ENCODE results near the gene ZDHHC11B. TPM values are rescaled to one million over a fixed set of nuclear protein-coding genes. Genes with fewer than 3 reads are reported as not detected.
"Not testable (repeated sequence)": the region's sequence is repeated elsewhere in the genome, so short reads cannot be mapped to it uniquely, and the experiment has no call there.

ZDHHC11B gene, protein sequence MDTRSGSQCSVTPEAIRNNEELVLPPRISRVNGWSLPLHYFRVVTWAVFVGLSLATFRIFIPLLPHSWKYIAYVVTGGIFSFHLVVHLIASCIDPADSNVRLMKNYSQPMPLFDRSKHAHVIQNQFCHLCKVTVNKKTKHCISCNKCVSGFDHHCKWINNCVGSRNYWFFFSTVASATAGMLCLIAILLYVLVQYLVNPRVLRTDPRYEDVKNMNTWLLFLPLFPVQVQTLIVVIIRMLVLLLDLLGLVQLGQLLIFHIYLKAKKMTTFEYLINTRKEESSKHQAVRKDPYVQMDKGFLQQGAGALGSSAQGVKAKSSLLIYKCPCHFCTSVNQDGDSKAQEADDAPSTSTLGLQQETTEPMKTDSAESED
- 0.11 and 0.12 TPM in 2 replicates for polyA plus RNA-seq (2013)

DNA sequence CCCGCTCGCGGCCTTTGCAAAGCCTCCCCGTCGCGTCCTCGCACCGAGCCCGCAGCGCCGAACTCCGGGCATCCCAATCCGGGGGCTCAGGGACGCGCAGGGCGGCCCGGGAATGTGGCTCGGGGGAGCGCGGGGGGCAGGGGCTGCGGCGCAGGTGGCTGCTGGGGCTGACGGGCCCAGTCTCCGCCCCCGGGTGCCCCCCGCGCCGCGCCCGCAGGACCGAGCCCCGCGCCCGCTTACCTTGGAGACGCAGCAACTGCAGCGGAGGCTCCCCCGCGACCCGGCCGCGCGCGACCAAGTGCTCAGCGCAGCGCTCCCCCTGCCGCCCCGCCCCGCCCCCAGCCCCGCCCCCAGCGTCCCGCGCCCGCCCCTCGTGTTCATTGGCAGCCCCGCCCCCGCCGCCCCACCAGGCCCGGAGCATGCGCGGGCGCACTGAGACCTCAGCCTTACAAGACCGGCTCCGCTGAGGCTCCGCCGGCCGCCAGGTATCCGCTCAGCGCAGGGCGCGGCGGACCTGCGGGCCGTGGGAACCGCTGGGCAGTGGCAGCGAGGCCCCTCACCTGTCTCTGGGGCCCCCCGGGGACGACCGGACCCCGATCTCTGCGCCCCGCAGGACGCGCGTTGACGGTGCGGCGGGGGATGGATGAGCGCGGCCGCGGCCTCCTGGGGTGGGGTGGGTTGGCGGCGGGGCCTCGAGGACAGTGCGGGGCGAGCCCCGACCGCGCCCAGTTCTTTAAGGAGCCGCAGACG is at the start of gene ZDHHC11B:
TSS of gene ZDHHC11B (minus strand) at position 302 of the 750 bp plus-strand sequence. CDS start 17,810 bp downstream, outside the sequence.
- Histone ChIP-seq H3K14ac (ENCODE audit: low read length) (peak within 1 kb of the TSS; percentile 2), H4K8ac (ENCODE audit: low read depth, low read length) (peak within 1 kb of the TSS; percentile 55), H3K4me2 (ENCODE audit: low read length) (peak within 1 kb of the TSS; percentile 82), H2AFZ (ENCODE audit: insufficient read depth, low read length, poor library complexity) (peak within 1 kb of the TSS; percentile 97), H4K12ac (ENCODE audit: low read depth, low read length) (peak within 1 kb of the TSS; percentile 27), H3K4me3 (ENCODE audit: low read depth, low read length) (peak within 1 kb of the TSS; percentile 69), H3K27me3 (ENCODE audit: insufficient read depth, low read length) (peaks cover 12% of the 10 kb centered on the region)
- not testable (repeated sequence) for H2BK120ac ChIP-seq (ENCODE audit: insufficient read depth, low read length, poor library complexity); H4K91ac ChIP-seq (ENCODE audit: low read depth, low read length); H3K27ac ChIP-seq (ENCODE audit: low read depth, low read length); H3K9me3 ChIP-seq (ENCODE audit: insufficient read depth, low read depth, low read length); H2AK5ac ChIP-seq (ENCODE audit: low read length); H2BK12ac ChIP-seq (ENCODE audit: low read length); H2BK5ac ChIP-seq (ENCODE audit: low read depth, low read length, poor library complexity); H3K79me2 ChIP-seq (ENCODE audit: control insufficient read depth, insufficient read depth, low read length, poor library complexity); H3K4me1 ChIP-seq (ENCODE audit: control insufficient read depth in 1 of 2, insufficient read depth in 2 of 2, low read length in 2 of 2); H3K4ac ChIP-seq (ENCODE audit: low read depth, low read length); H3K9ac ChIP-seq (ENCODE audit: low read length); H3K23ac ChIP-seq (ENCODE audit: low read length); H3K18ac ChIP-seq (ENCODE audit: low read length); H3K79me1 ChIP-seq (ENCODE audit: low read length); H3K36me3 ChIP-seq (ENCODE audit: control insufficient read depth in 1 of 2, insufficient read depth in 2 of 2, low read length in 2 of 2)
- WGBS (ENCODE audit: extremely low coverage, insufficient coverage, insufficient read length): no CpG with 5 or more reads among the region's 101 CpGs
- peak; percentile 53 to 96 for DNase-seq

DNA sequence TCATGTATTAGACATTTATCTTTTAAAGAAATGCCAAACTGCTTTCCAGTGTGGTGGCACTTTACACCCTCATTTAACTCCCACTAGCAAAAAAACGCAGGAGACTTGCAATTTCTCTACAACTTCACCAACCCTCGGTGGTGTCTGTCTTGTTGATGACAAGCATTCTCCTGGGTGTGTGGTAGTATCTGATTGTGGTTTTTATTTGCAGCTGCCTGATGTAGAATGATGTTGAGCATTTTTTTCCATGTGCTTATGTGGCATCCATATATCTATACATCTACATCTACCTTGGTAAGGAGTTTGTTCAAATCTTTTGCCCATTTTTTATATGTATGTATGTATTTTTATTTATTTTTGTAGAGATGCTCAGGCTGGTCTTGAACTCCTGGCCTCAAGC is 49.5 kb upstream of the ZDHHC11B start:
- H3K36me3 ChIP-seq (ENCODE audit: control insufficient read depth in 1 of 2, insufficient read depth in 2 of 2, low read length in 2 of 2); DNase-seq; H3K23ac ChIP-seq (ENCODE audit: low read length); H3K9ac ChIP-seq (ENCODE audit: low read length); H3K4me1 ChIP-seq (ENCODE audit: control insufficient read depth in 1 of 2, insufficient read depth in 2 of 2, low read length in 2 of 2); H3K27me3 ChIP-seq (ENCODE audit: insufficient read depth, low read length); H4K91ac ChIP-seq (ENCODE audit: low read depth, low read length); H3K4ac ChIP-seq (ENCODE audit: low read depth, low read length); H3K79me2 ChIP-seq (ENCODE audit: control insufficient read depth, insufficient read depth, low read length, poor library complexity); H2AFZ ChIP-seq (ENCODE audit: insufficient read depth, low read length, poor library complexity); H2BK12ac ChIP-seq (ENCODE audit: low read length); H2BK5ac ChIP-seq (ENCODE audit: low read depth, low read length, poor library complexity); H3K27ac ChIP-seq (ENCODE audit: low read depth, low read length); H2AK5ac ChIP-seq (ENCODE audit: low read length); H4K8ac ChIP-seq (ENCODE audit: low read depth, low read length); H3K4me2 ChIP-seq (ENCODE audit: low read length); H3K4me3 ChIP-seq (ENCODE audit: low read depth, low read length); H2BK120ac ChIP-seq (ENCODE audit: insufficient read depth, low read length, poor library complexity); H3K9me3 ChIP-seq (ENCODE audit: insufficient read depth, low read depth, low read length); H3K18ac ChIP-seq (ENCODE audit: low read length); H3K79me1 ChIP-seq (ENCODE audit: low read length); H4K12ac ChIP-seq (ENCODE audit: low read depth, low read length); H3K14ac ChIP-seq (ENCODE audit: low read length): not testable (repeated sequence)
- WGBS (ENCODE audit: extremely low coverage, insufficient coverage, insufficient read length): no CpG with 5 or more reads among the region's 2 CpGs

DNA sequence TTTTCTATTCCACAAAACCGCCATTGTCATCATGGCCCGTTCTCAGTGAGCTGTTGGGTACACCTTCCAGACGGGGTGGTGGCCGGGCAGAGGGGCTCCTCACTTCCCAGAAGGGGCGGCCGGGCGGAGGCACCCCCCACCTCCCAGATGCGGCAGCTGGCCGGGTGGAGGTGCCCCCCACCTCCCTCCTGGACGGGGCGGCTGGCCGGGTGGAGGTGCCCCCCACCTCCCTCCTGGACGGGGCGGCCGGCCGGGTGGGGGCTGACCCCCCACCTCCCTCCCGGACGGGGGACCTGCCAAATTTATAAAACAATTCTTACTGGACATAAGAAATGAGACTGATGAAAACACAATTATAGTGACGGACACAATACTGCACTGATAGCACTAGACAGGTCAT is 43.7 kb upstream of the ZDHHC11B start:
- not testable (repeated sequence) for H3K14ac ChIP-seq (ENCODE audit: low read length); DNase-seq; H3K27me3 ChIP-seq (ENCODE audit: insufficient read depth, low read length); H3K9me3 ChIP-seq (ENCODE audit: insufficient read depth, low read depth, low read length); H3K18ac ChIP-seq (ENCODE audit: low read length); H3K4me2 ChIP-seq (ENCODE audit: low read length); H3K79me1 ChIP-seq (ENCODE audit: low read length); H2AK5ac ChIP-seq (ENCODE audit: low read length); H3K27ac ChIP-seq (ENCODE audit: low read depth, low read length); H3K23ac ChIP-seq (ENCODE audit: low read length); H3K79me2 ChIP-seq (ENCODE audit: control insufficient read depth, insufficient read depth, low read length, poor library complexity); H3K4ac ChIP-seq (ENCODE audit: low read depth, low read length); H2BK120ac ChIP-seq (ENCODE audit: insufficient read depth, low read length, poor library complexity); H2BK5ac ChIP-seq (ENCODE audit: low read depth, low read length, poor library complexity); H3K4me1 ChIP-seq (ENCODE audit: control insufficient read depth in 1 of 2, insufficient read depth in 2 of 2, low read length in 2 of 2); H4K91ac ChIP-seq (ENCODE audit: low read depth, low read length); H2AFZ ChIP-seq (ENCODE audit: insufficient read depth, low read length, poor library complexity); H4K8ac ChIP-seq (ENCODE audit: low read depth, low read length); H2BK12ac ChIP-seq (ENCODE audit: low read length); H3K9ac ChIP-seq (ENCODE audit: low read length); H4K12ac ChIP-seq (ENCODE audit: low read depth, low read length); H3K4me3 ChIP-seq (ENCODE audit: low read depth, low read length)
- peaks cover 7 to 11% of the 10 kb centered on the region in 2 experiments for H3K36me3 ChIP-seq (ENCODE audit: control insufficient read depth in 1 of 2, insufficient read depth in 2 of 2, low read length in 2 of 2)
- no CpG with 5 or more reads among the region's 19 CpGs for WGBS (ENCODE audit: extremely low coverage, insufficient coverage, insufficient read length)

DNA sequence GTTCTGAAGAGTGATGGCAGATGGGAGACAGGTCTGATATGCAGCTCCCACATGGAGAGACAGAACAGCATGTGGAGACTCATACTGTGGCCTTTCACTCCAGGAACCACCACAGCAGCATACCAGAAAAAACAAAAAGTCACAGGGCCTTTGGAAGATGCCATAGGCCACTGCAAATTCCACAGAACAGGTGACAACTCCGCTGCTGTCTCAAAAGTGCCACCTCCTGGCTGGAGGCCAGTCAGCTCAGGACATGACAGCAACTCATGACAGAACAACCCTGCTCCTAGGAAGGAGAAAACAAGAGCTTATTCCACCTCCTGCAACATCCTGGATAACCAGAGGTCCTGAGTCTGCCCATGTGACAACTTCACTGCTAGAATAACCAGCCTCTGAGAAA is 41.0 kb upstream of the ZDHHC11B start:
- WGBS (ENCODE audit: extremely low coverage, insufficient coverage, insufficient read length): no CpG with 5 or more reads among the region's 1 CpG
- not testable (repeated sequence) for H2AK5ac ChIP-seq (ENCODE audit: low read length); H4K12ac ChIP-seq (ENCODE audit: low read depth, low read length)

More for the DNA sequence above, 41.0 kb upstream of the ZDHHC11B start:
- H3K4ac ChIP-seq (ENCODE audit: low read depth, low read length); H2BK5ac ChIP-seq (ENCODE audit: low read depth, low read length, poor library complexity); H2BK120ac ChIP-seq (ENCODE audit: insufficient read depth, low read length, poor library complexity); H3K23ac ChIP-seq (ENCODE audit: low read length); H3K4me3 ChIP-seq (ENCODE audit: low read depth, low read length); H3K9me3 ChIP-seq (ENCODE audit: insufficient read depth, low read depth, low read length); H3K4me1 ChIP-seq (ENCODE audit: control insufficient read depth in 1 of 2, insufficient read depth in 2 of 2, low read length in 2 of 2); H4K8ac ChIP-seq (ENCODE audit: low read depth, low read length); H2BK12ac ChIP-seq (ENCODE audit: low read length); H3K79me2 ChIP-seq (ENCODE audit: control insufficient read depth, insufficient read depth, low read length, poor library complexity); H3K27me3 ChIP-seq (ENCODE audit: insufficient read depth, low read length); H3K27ac ChIP-seq (ENCODE audit: low read depth, low read length); H3K79me1 ChIP-seq (ENCODE audit: low read length); H3K9ac ChIP-seq (ENCODE audit: low read length); H3K14ac ChIP-seq (ENCODE audit: low read length); H2AFZ ChIP-seq (ENCODE audit: insufficient read depth, low read length, poor library complexity); H3K18ac ChIP-seq (ENCODE audit: low read length); H3K4me2 ChIP-seq (ENCODE audit: low read length); H4K91ac ChIP-seq (ENCODE audit: low read depth, low read length): not testable (repeated sequence)
- peaks cover 9 to 11% of the 10 kb centered on the region in 2 experiments for H3K36me3 ChIP-seq (ENCODE audit: control insufficient read depth in 1 of 2, insufficient read depth in 2 of 2, low read length in 2 of 2)
- peak in 1 of 2 donors; percentile 49 for DNase-seq
